Measurements from ENCODE around the gene DGCR2. TPM values are rescaled to one million over a fixed set of nuclear protein-coding genes. Genes with fewer than 3 reads are reported as not detected.
"Not testable (repeated sequence)": the region's sequence is repeated elsewhere in the genome, so short reads cannot be mapped to it uniquely, and the experiment has no call there.

DGCR2 gene
- total and polyA plus RNA-seq, 4 experiments from 2014 or later, result 33.1 to 66.7 (median 56.6) TPM

- intact Hi-C loops (cut with micrococcal nuclease), result no loop called here
- Histone ChIP-seq H3K27me3 (ENCODE audit: insufficient read depth, low read length) (no peaks in the 10 kb centered on the region), H3K9me3 (ENCODE audit: control insufficient read depth in 1 of 2, low read length in 2 of 2) (no peaks in the 10 kb centered on the region), H3K4me1 (ENCODE audit: insufficient read depth, low read length) (no peaks in the 10 kb centered on the region), H3K36me3 (ENCODE audit: insufficient read depth, low read length) (peaks cover 55% of the 10 kb centered on the region), H3K27ac (ENCODE audit: low read depth, low read length) (no peak overlapping the region), H3K4me3 (ENCODE audit: low read length in 2 of 2) (no peak overlapping the region)
- ChIA-PET CTCF (ENCODE audit: partially characterized antibody) (no interaction called here), POLR2A (ENCODE audit: partially characterized antibody) (no interaction called here)
- peaks cover 4 to 8% (median 6%) of the 10 kb centered on the region in 4 donors for H3K4me1 Mint-ChIP-seq
- DNase-seq, result no peak
- peaks cover 0 to 2% (median 0%) of the 10 kb centered on the region in 8 donors for H3K9me3 Mint-ChIP-seq
- peak overlapping the region in 2 of 7 donors; percentile 1 to 26 for H3K27ac Mint-ChIP-seq
- H3K4me3 Mint-ChIP-seq, result no peak overlapping the region
- H3K36me3 Mint-ChIP-seq, result peaks cover 40 to 85% of the 10 kb centered on the region in 2 donors
- H3K27me3 Mint-ChIP-seq, result no peaks in the 10 kb centered on the region
Observed at GRCh38 chr22:19055801-19056200, 66.4 kb downstream of the DGCR2 start.

- H3K36me3 ChIP-seq (ENCODE audit: insufficient read depth, low read length), result peaks cover 51% of the 10 kb centered on the region
- no peaks in the 10 kb centered on the region for H3K9me3 Mint-ChIP-seq
- no peaks in the 10 kb centered on the region for H3K27me3 ChIP-seq (ENCODE audit: insufficient read depth, low read length)
- intact Hi-C loops (cut with micrococcal nuclease), result no loop called here
- no peak overlapping the region for H3K4me3 ChIP-seq (ENCODE audit: low read length in 2 of 2)
- DNase-seq, result no peak
- no peaks in the 10 kb centered on the region for H3K4me1 ChIP-seq (ENCODE audit: insufficient read depth, low read length)
- no peaks in the 10 kb centered on the region for H3K9me3 ChIP-seq (ENCODE audit: control insufficient read depth in 1 of 2, low read length in 2 of 2)
- H3K27ac Mint-ChIP-seq, result peak overlapping the region in 3 of 7 donors; percentile 9 to 59 (median 30)
- ChIA-PET CTCF (ENCODE audit: partially characterized antibody) (no interaction called here), POLR2A (ENCODE audit: partially characterized antibody) (no interaction called here)
- peaks cover 0 to 9% (median 5%) of the 10 kb centered on the region in 4 donors for H3K4me1 Mint-ChIP-seq
- no peak overlapping the region for H3K4me3 Mint-ChIP-seq
- no peaks in the 10 kb centered on the region for H3K27me3 Mint-ChIP-seq
- H3K27ac ChIP-seq (ENCODE audit: low read depth, low read length), result no peak overlapping the region
- H3K36me3 Mint-ChIP-seq, result peaks cover 31 to 85% of the 10 kb centered on the region in 2 donors
Observed at GRCh38 chr22:19052941-19053541, 69.2 kb downstream of the DGCR2 start.

- intact Hi-C loops (cut with micrococcal nuclease), result no loop called here
- H3K9me3 ChIP-seq (ENCODE audit: control insufficient read depth in 1 of 2, low read length in 2 of 2), result no peaks in the 10 kb centered on the region
- peaks cover 51% of the 10 kb centered on the region for H3K36me3 ChIP-seq (ENCODE audit: insufficient read depth, low read length)
- Mint-ChIP-seq H3K9me3 (no peaks in the 10 kb centered on the region), H3K36me3 (peaks cover 34 to 88% of the 10 kb centered on the region in 2 donors), H3K4me3 (no peak overlapping the region), H3K4me1 (peaks cover 0 to 8% (median 5%) of the 10 kb centered on the region in 4 donors), H3K27me3 (no peaks in the 10 kb centered on the region), H3K27ac (peak overlapping the region in 2 of 7 donors; percentile 6 to 60)
- no peaks in the 10 kb centered on the region for H3K4me1 ChIP-seq (ENCODE audit: insufficient read depth, low read length)
- ChIA-PET CTCF (ENCODE audit: partially characterized antibody) (interaction anchor here (0.6 kb wide), 1 partner anchor 31 kb away, joined by 3 read pairs; no protein-coding TSS in a partner anchor), POLR2A (ENCODE audit: partially characterized antibody) (interaction anchor here (1.2 kb wide), 1 partner anchor 93 kb away, joined by 3 read pairs; the partner anchor contains the start of gene ESS2)
- no peak for DNase-seq
- H3K27ac ChIP-seq (ENCODE audit: low read depth, low read length), result no peak overlapping the region
- H3K4me3 ChIP-seq (ENCODE audit: low read length in 2 of 2), result no peak overlapping the region
- no peaks in the 10 kb centered on the region for H3K27me3 ChIP-seq (ENCODE audit: insufficient read depth, low read length)
Observed at GRCh38 chr22:19051381-19052072, 70.7 kb downstream of the DGCR2 start.

DNA sequence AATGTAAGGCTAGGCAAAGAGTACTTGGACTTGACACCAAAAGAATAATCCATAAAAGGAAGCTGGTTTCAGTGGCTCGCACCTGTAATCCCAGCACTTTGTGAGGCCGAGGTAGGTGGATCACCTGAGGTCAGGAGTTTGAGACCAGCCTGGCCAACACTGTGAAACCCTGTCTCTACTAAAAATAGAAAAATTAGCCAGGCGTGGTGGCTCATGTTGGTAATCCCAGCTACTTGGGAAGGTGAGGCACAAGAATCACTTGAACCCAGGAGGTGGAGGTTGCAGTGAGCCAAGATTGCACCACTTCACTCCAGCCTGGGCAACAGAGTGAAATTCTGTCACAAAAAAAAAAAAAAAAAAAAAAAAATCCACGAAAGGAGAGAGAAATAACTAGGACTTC is 71.4 kb downstream of the DGCR2 start:
- peaks cover 53% of the 10 kb centered on the region for H3K36me3 ChIP-seq (ENCODE audit: insufficient read depth, low read length)
- H3K4me1 Mint-ChIP-seq; intact Hi-C loops (cut with micrococcal nuclease); H3K27ac ChIP-seq (ENCODE audit: low read depth, low read length); H3K27me3 Mint-ChIP-seq; H3K4me1 ChIP-seq (ENCODE audit: insufficient read depth, low read length); H3K27me3 ChIP-seq (ENCODE audit: insufficient read depth, low read length); H3K9me3 ChIP-seq (ENCODE audit: control insufficient read depth in 1 of 2, low read length in 2 of 2); H3K4me3 ChIP-seq (ENCODE audit: low read length in 2 of 2); H3K27ac Mint-ChIP-seq; H3K4me3 Mint-ChIP-seq; H3K9me3 Mint-ChIP-seq; DNase-seq: not testable (repeated sequence)
- ChIA-PET POLR2A (ENCODE audit: partially characterized antibody) (interaction anchor here (1.2 kb wide), 1 partner anchor 94 kb away, joined by 3 read pairs; the partner anchor contains the start of gene ESS2), CTCF (ENCODE audit: partially characterized antibody) (interaction anchor here (0.6 kb wide), 1 partner anchor 30 kb away, joined by 3 read pairs; no protein-coding TSS in a partner anchor)
- peaks cover 36 to 89% of the 10 kb centered on the region in 2 donors for H3K36me3 Mint-ChIP-seq

DNA sequence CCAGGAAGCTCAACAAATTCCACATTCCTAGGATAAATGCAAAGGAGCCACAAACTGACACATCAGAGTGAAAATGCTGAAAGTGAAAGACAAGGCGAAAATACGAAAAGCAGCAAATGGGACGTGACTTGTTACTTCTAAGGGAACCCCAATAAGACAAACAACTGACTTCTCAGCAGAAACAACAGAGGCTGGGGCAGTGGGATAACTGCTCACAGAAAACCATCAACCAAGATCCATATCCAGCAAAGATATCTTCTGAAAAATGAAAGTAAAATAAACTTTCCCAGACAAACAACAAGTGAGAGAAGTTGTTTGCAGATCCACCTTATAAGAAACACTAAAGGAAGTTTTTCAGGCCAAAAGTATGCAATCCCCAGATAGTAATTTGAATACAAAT is 72.1 kb downstream of the DGCR2 start:
- Mint-ChIP-seq H3K27ac (peak overlapping the region in 1 of 7 donors; percentile 50), H3K9me3 (no peaks in the 10 kb centered on the region), H3K4me3 (no peak overlapping the region), H3K36me3 (peaks cover 40 to 89% of the 10 kb centered on the region in 2 donors), H3K27me3 (no peaks in the 10 kb centered on the region), H3K4me1 (peaks cover 0 to 9% (median 5%) of the 10 kb centered on the region in 4 donors)
- POLR2A ChIA-PET (ENCODE audit: partially characterized antibody), result interaction anchor here (1.2 kb wide), 1 partner anchor 94 kb away, joined by 3 read pairs; the partner anchor contains the start of gene ESS2
- peaks cover 60% of the 10 kb centered on the region for H3K36me3 ChIP-seq (ENCODE audit: insufficient read depth, low read length)
- intact Hi-C loops (cut with micrococcal nuclease), result no loop called here
- CTCF ChIA-PET (ENCODE audit: partially characterized antibody), result no interaction called here
- no peak overlapping the region for H3K4me3 ChIP-seq (ENCODE audit: low read length in 2 of 2)
- no peak overlapping the region for H3K27ac ChIP-seq (ENCODE audit: low read depth, low read length)
- no peaks in the 10 kb centered on the region for H3K4me1 ChIP-seq (ENCODE audit: insufficient read depth, low read length)
- DNase-seq, result no peak
- no peaks in the 10 kb centered on the region for H3K9me3 ChIP-seq (ENCODE audit: control insufficient read depth in 1 of 2, low read length in 2 of 2)
- no peaks in the 10 kb centered on the region for H3K27me3 ChIP-seq (ENCODE audit: insufficient read depth, low read length)

DNA sequence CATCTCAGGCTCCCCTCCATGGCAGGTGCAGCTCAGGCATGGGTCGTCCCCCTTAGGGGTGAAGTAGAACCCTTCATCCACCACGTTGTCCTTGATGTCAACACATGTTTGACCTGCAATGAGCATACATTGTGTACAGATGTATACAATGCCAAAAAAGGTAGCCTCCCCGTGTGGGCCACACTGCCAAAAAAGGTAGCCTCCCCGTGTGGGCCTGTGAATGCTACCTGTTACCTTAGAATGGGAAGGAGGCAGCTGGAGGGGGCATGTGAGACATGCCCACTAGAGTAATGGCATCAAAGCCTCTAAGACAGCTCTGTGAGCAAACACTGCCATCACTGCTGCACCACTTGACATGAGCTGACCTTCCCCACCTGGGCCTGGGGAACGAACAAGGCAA is 73.7 kb downstream of the DGCR2 start:
- no peaks in the 10 kb centered on the region for H3K9me3 Mint-ChIP-seq
- no peak overlapping the region for H3K4me3 Mint-ChIP-seq
- Histone ChIP-seq H3K4me3 (ENCODE audit: low read length in 2 of 2) (no peak overlapping the region), H3K27ac (ENCODE audit: low read depth, low read length) (no peak overlapping the region), H3K27me3 (ENCODE audit: insufficient read depth, low read length) (no peaks in the 10 kb centered on the region), H3K36me3 (ENCODE audit: insufficient read depth, low read length) (peaks cover 71% of the 10 kb centered on the region), H3K9me3 (ENCODE audit: control insufficient read depth in 1 of 2, low read length in 2 of 2) (no peaks in the 10 kb centered on the region), H3K4me1 (ENCODE audit: insufficient read depth, low read length) (no peaks in the 10 kb centered on the region)
- H3K36me3 Mint-ChIP-seq, result peaks cover 46 to 92% of the 10 kb centered on the region in 2 donors
- POLR2A ChIA-PET (ENCODE audit: partially characterized antibody), result interaction anchor here (1.9 kb wide), 1 partner anchor 12 kb away, joined by 6 read pairs; no protein-coding TSS in a partner anchor
- no peak overlapping the region for H3K27ac Mint-ChIP-seq
- intact Hi-C loops (cut with micrococcal nuclease), result no loop called here
- H3K4me1 Mint-ChIP-seq, result peaks cover 0 to 9% (median 2%) of the 10 kb centered on the region in 4 donors
- no peaks in the 10 kb centered on the region for H3K27me3 Mint-ChIP-seq
- DNase-seq, result no peak
- CTCF ChIA-PET (ENCODE audit: partially characterized antibody), result no interaction called here

DNA sequence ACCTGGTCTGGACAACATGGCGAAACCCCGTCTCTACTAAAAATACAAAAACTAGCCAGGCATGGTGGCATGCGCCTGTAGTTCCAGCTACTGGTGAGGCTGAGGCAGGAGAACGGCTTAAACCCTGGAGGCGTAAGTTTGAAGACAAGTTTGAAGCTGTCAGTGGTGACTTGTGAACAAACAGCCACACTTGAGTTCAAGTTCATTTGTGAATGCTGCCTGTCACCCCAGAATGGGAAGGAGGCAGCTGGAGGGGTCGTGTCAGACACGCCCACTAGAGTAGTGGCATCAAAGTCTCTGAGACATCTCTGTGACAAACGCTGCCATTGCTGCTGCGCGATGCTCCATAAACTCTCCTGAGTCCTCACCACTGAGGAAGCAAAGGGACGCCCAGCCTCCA is 74.2 kb downstream of the DGCR2 start:
- peaks cover 0 to 9% (median 2%) of the 10 kb centered on the region in 4 donors for H3K4me1 Mint-ChIP-seq

More for the DNA sequence above, 74.2 kb downstream of the DGCR2 start:
- no peak overlapping the region for H3K27ac ChIP-seq (ENCODE audit: low read depth, low read length)
- Mint-ChIP-seq H3K36me3 (peaks cover 45 to 90% of the 10 kb centered on the region in 2 donors), H3K9me3 (no peaks in the 10 kb centered on the region), H3K27ac (no peak overlapping the region), H3K27me3 (no peaks in the 10 kb centered on the region), H3K4me3 (no peak overlapping the region)
- intact Hi-C loops (cut with micrococcal nuclease), result no loop called here
- DNase-seq, result no peak
- ChIA-PET CTCF (ENCODE audit: partially characterized antibody) (interaction anchor here (0.6 kb wide), 1 partner anchor 582 kb away, joined by 3 read pairs; no protein-coding TSS in a partner anchor), POLR2A (ENCODE audit: partially characterized antibody) (interaction anchor here (1.9 kb wide), 1 partner anchor 12 kb away, joined by 6 read pairs; no protein-coding TSS in a partner anchor)
- H3K9me3 ChIP-seq (ENCODE audit: control insufficient read depth in 1 of 2, low read length in 2 of 2), result no peaks in the 10 kb centered on the region
- no peaks in the 10 kb centered on the region for H3K27me3 ChIP-seq (ENCODE audit: insufficient read depth, low read length)
- no peaks in the 10 kb centered on the region for H3K4me1 ChIP-seq (ENCODE audit: insufficient read depth, low read length)
- H3K36me3 ChIP-seq (ENCODE audit: insufficient read depth, low read length), result peaks cover 71% of the 10 kb centered on the region
- H3K4me3 ChIP-seq (ENCODE audit: low read length in 2 of 2), result no peak overlapping the region
